ENCODE results near the gene WWOX.

The WWOX gene

GRCh38 chr16:78749745-78750268 is 650.4 kb downstream of the WWOX start:
- WGBS (ENCODE audit: extremely low coverage, insufficient coverage, low lambda C conversion rate): no CpG with 5 or more reads among the region's 4 CpGs
- no peak for DNase-seq
- H3K27me3 ChIP-seq (ENCODE audit: insufficient read depth, low read length, poor library complexity): no peaks in the 10 kb centered on the region
- no peak overlapping the region for H3K9ac ChIP-seq (ENCODE audit: low read length)
- H3K79me2 ChIP-seq (ENCODE audit: control insufficient read depth, insufficient read depth, low read length): no peaks in the 10 kb centered on the region
- no peaks in the 10 kb centered on the region for H3K36me3 ChIP-seq (ENCODE audit: control insufficient read depth, insufficient read depth, low read length)
- H4K5ac ChIP-seq (ENCODE audit: low read length): no peak overlapping the region
- no peak overlapping the region for H3K18ac ChIP-seq (ENCODE audit: low read length)
- no peak overlapping the region for H3K4ac ChIP-seq (ENCODE audit: low read depth, low read length)
- no peak overlapping the region for H3K27ac ChIP-seq (ENCODE audit: low read depth, low read length)
- no peak overlapping the region for H3K4me3 ChIP-seq (ENCODE audit: low read length)
- no peaks in the 10 kb centered on the region for H3K79me1 ChIP-seq (ENCODE audit: low read length)
- H3K56ac ChIP-seq (ENCODE audit: low read length): no peak overlapping the region
- no peaks in the 10 kb centered on the region for H3K4me1 ChIP-seq (ENCODE audit: control insufficient read depth, low read depth, low read length)
- no peak overlapping the region for H2BK120ac ChIP-seq (ENCODE audit: low read depth, low read length)
- no peak overlapping the region for H2AK5ac ChIP-seq (ENCODE audit: low read length)
- H3K4me2 ChIP-seq (ENCODE audit: low read length): no peak overlapping the region
- H2BK15ac ChIP-seq (replicated peaks; ENCODE audit: low read depth): no peak overlapping the region
- no peak overlapping the region for H2BK5ac ChIP-seq (ENCODE audit: low read length)
- H3K23ac ChIP-seq (ENCODE audit: low read length): no peak overlapping the region
- H4K8ac ChIP-seq (ENCODE audit: low read depth, low read length): no peak overlapping the region

DNA sequence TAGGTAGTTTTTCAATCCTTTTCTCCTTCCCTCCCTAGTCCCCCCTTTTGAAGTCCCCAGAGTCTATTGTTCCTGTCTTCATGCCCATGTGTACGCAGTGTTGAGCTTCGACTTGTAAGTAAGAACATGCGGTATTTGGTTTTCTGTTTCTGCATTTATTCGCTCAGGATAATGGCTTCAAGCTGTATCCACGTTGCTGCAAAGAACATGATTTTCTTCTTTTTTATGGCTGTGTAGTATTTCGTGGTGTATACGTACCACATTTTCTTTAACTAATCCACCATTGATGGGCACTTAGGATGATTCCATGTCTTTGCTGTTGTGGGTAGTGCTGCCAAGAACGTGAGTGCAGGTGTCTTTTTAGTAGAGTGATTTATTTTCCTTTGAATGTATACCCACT is 651.2 kb downstream of the WWOX start:
- H2AK5ac ChIP-seq (ENCODE audit: low read length): no peak overlapping the region
- H3K4me1 ChIP-seq (ENCODE audit: control insufficient read depth, low read depth, low read length): no peaks in the 10 kb centered on the region
- no peak overlapping the region for H2BK120ac ChIP-seq (ENCODE audit: low read depth, low read length)
- no peak overlapping the region for H4K8ac ChIP-seq (ENCODE audit: low read depth, low read length)
- no peak overlapping the region for H3K9ac ChIP-seq (ENCODE audit: low read length)
- no peaks in the 10 kb centered on the region for H3K27me3 ChIP-seq (ENCODE audit: insufficient read depth, low read length, poor library complexity)
- no peaks in the 10 kb centered on the region for H3K79me2 ChIP-seq (ENCODE audit: control insufficient read depth, insufficient read depth, low read length)
- H2BK5ac ChIP-seq (ENCODE audit: low read length): no peak overlapping the region
- H2BK15ac ChIP-seq (replicated peaks; ENCODE audit: low read depth): no peak overlapping the region
- no peak overlapping the region for H3K56ac ChIP-seq (ENCODE audit: low read length)
- no peaks in the 10 kb centered on the region for H3K79me1 ChIP-seq (ENCODE audit: low read length)
- H3K36me3 ChIP-seq (ENCODE audit: control insufficient read depth, insufficient read depth, low read length): no peaks in the 10 kb centered on the region
- no peak overlapping the region for H3K4ac ChIP-seq (ENCODE audit: low read depth, low read length)
- H3K23ac ChIP-seq (ENCODE audit: low read length): no peak overlapping the region
- H3K4me2 ChIP-seq (ENCODE audit: low read length): no peak overlapping the region
- no peak overlapping the region for H3K27ac ChIP-seq (ENCODE audit: low read depth, low read length)
- DNase-seq: no peak
- no peak overlapping the region for H4K5ac ChIP-seq (ENCODE audit: low read length)
- no CpG with 5 or more reads among the region's 8 CpGs for WGBS (ENCODE audit: extremely low coverage, insufficient coverage, low lambda C conversion rate)
- H3K18ac ChIP-seq (ENCODE audit: low read length): no peak overlapping the region
- H3K4me3 ChIP-seq (ENCODE audit: low read length): no peak overlapping the region

DNA sequence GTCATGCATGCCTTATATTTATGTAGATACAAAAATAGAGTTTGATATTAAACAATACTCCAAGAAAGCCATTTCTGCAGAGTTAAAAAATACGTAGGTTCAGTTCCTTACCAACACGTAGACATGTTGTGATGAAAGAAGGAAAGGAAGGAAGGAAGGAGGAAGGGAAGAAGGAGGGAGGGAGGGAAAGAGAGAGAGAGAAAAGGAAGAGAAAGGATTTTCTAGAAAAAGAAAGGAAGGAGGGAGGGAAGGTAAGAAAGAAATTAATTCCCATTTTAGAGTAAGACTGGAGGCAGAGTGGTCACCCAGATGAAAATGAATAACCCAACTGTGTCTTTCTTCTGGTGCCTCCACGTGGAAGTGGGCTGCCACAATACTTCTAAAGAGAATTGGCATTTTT is 652.1 kb downstream of the WWOX start:
- Histone ChIP-seq H3K36me3 (ENCODE audit: control insufficient read depth, insufficient read depth, low read length) (no peaks in the 10 kb centered on the region), H3K27me3 (ENCODE audit: insufficient read depth, low read length, poor library complexity) (no peaks in the 10 kb centered on the region), H2BK120ac (ENCODE audit: low read depth, low read length) (no peak overlapping the region), H2AK5ac (ENCODE audit: low read length) (no peak overlapping the region), H3K4me1 (ENCODE audit: control insufficient read depth, low read depth, low read length) (no peaks in the 10 kb centered on the region), H2BK15ac (replicated peaks; ENCODE audit: low read depth) (no peak overlapping the region), H4K5ac (ENCODE audit: low read length) (no peak overlapping the region), H3K79me2 (ENCODE audit: control insufficient read depth, insufficient read depth, low read length) (no peaks in the 10 kb centered on the region), H3K4ac (ENCODE audit: low read depth, low read length) (no peak overlapping the region), H3K4me3 (ENCODE audit: low read length) (no peak overlapping the region), H3K27ac (ENCODE audit: low read depth, low read length) (no peak overlapping the region), H3K23ac (ENCODE audit: low read length) (no peak overlapping the region), H3K9ac (ENCODE audit: low read length) (no peak overlapping the region), H3K79me1 (ENCODE audit: low read length) (no peaks in the 10 kb centered on the region), H3K18ac (ENCODE audit: low read length) (no peak overlapping the region), H3K4me2 (ENCODE audit: low read length) (no peak overlapping the region), H3K56ac (ENCODE audit: low read length) (no peak overlapping the region), H2BK5ac (ENCODE audit: low read length) (no peak overlapping the region), H4K8ac (ENCODE audit: low read depth, low read length) (no peak overlapping the region)
- DNase-seq: no peak
- no CpG with 5 or more reads among the region's 3 CpGs for WGBS (ENCODE audit: extremely low coverage, insufficient coverage, low lambda C conversion rate)

DNA sequence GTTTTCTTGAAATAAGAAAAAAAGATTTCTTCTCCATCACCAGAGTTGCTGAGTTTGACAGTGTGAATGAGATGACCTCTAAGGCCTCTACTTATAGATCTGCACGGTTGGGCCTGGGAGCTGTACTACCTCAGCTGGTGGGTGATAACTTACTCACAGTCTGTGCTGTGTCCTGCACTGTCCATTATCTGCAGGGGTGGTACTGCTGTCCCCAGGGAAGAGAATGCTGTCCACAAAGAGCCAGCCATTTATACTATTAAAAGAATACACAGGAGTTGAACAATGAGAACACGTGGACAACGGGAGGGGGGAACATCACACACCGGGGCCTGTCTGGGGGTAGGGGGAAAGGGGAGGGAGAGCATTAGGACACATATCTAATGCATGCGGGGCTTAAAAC is 655.3 kb downstream of the WWOX start:
- Histone ChIP-seq H3K56ac (ENCODE audit: low read length) (no peak overlapping the region), H3K18ac (ENCODE audit: low read length) (no peak overlapping the region), H3K4me2 (ENCODE audit: low read length) (no peak overlapping the region), H3K27ac (ENCODE audit: low read depth, low read length) (no peak overlapping the region), H3K4me3 (ENCODE audit: low read length) (no peak overlapping the region), H2BK15ac (replicated peaks; ENCODE audit: low read depth) (no peak overlapping the region), H3K23ac (ENCODE audit: low read length) (no peak overlapping the region), H3K9ac (ENCODE audit: low read length) (no peak overlapping the region), H3K27me3 (ENCODE audit: insufficient read depth, low read length, poor library complexity) (no peaks in the 10 kb centered on the region), H3K79me1 (ENCODE audit: low read length) (no peaks in the 10 kb centered on the region), H3K4me1 (ENCODE audit: control insufficient read depth, low read depth, low read length) (no peaks in the 10 kb centered on the region), H3K79me2 (ENCODE audit: control insufficient read depth, insufficient read depth, low read length) (no peaks in the 10 kb centered on the region), H2BK120ac (ENCODE audit: low read depth, low read length) (no peak overlapping the region), H2BK5ac (ENCODE audit: low read length) (no peak overlapping the region), H4K8ac (ENCODE audit: low read depth, low read length) (no peak overlapping the region), H4K5ac (ENCODE audit: low read length) (no peak overlapping the region), H2AK5ac (ENCODE audit: low read length) (no peak overlapping the region), H3K36me3 (ENCODE audit: control insufficient read depth, insufficient read depth, low read length) (no peaks in the 10 kb centered on the region), H3K4ac (ENCODE audit: low read depth, low read length) (no peak overlapping the region)
- DNase-seq: no peak
- WGBS (ENCODE audit: extremely low coverage, insufficient coverage, low lambda C conversion rate): no CpG with 5 or more reads among the region's 5 CpGs

- no peak overlapping the region for H4K8ac ChIP-seq (ENCODE audit: low read depth, low read length)
- no peak overlapping the region for H3K9ac ChIP-seq (ENCODE audit: low read length)
- H3K79me2 ChIP-seq (ENCODE audit: control insufficient read depth, insufficient read depth, low read length): no peaks in the 10 kb centered on the region
- H3K4me2 ChIP-seq (ENCODE audit: low read length): no peak overlapping the region
- no peak overlapping the region for H2BK120ac ChIP-seq (ENCODE audit: low read depth, low read length)
- H3K27me3 ChIP-seq (ENCODE audit: insufficient read depth, low read length, poor library complexity): no peaks in the 10 kb centered on the region
- DNase-seq: no peak
- no peak overlapping the region for H2AK5ac ChIP-seq (ENCODE audit: low read length)
- no peak overlapping the region for H3K18ac ChIP-seq (ENCODE audit: low read length)
- no peak overlapping the region for H3K56ac ChIP-seq (ENCODE audit: low read length)
- no peak overlapping the region for H4K5ac ChIP-seq (ENCODE audit: low read length)
- no peak overlapping the region for H2BK5ac ChIP-seq (ENCODE audit: low read length)
- H3K36me3 ChIP-seq (ENCODE audit: control insufficient read depth, insufficient read depth, low read length): no peaks in the 10 kb centered on the region
- H3K4ac ChIP-seq (ENCODE audit: low read depth, low read length): no peak overlapping the region
- H2BK15ac ChIP-seq (replicated peaks; ENCODE audit: low read depth): no peak overlapping the region
- no peak overlapping the region for H3K4me3 ChIP-seq (ENCODE audit: low read length)
- H3K23ac ChIP-seq (ENCODE audit: low read length): no peak overlapping the region
- no peaks in the 10 kb centered on the region for H3K4me1 ChIP-seq (ENCODE audit: control insufficient read depth, low read depth, low read length)
- no CpG with 5 or more reads among the region's 8 CpGs for WGBS (ENCODE audit: extremely low coverage, insufficient coverage, low lambda C conversion rate)
- no peaks in the 10 kb centered on the region for H3K79me1 ChIP-seq (ENCODE audit: low read length)
- no peak overlapping the region for H3K27ac ChIP-seq (ENCODE audit: low read depth, low read length)
Measured at GRCh38 chr16:78755751-78756661, 656.6 kb downstream of the WWOX start.

All from mesendoderm (in vitro differentiated cells).